Activated naive CD8-positive, alpha-beta T cell treated with anti-CD3 and anti-CD28 coated beads, Interleukin-2, amount 50 U/mL, for 24 hours (primary cell): ENCODE data around the gene HCAR2.
"Not testable (repeated sequence)": the region's sequence is repeated elsewhere in the genome, so short reads cannot be mapped to it uniquely, and the experiment has no call there.

ENCODE experiments used
- ATAC-seq: fragments of 150-1000 bp; cut with Tn5 transposase; one replicate; pipeline ENCODE4 v1.10.0; 2021
- DNase-seq: peaks from one replicate; pipeline ENCODE4 v3.0.0; 2021
- H3K27ac Mint-ChIP-seq: one replicate; pipeline ENCODE4 v1.8.0; 2021; ENCODE audit warnings: mild to moderate bottlenecking, mixed read lengths
- H3K27me3 Mint-ChIP-seq: one replicate; pipeline ENCODE4 v1.8.0; 2021; ENCODE audit warnings: mixed read lengths
- H3K36me3 Mint-ChIP-seq: one replicate; pipeline ENCODE4 v1.8.0; 2021; ENCODE audit warnings: low read depth, mixed read lengths
- H3K4me1 Mint-ChIP-seq: one replicate; pipeline ENCODE4 v1.8.0; 2021; ENCODE audit warnings: mixed read lengths
- H3K4me3 Mint-ChIP-seq: one replicate; pipeline ENCODE4 v1.8.0; 2021; ENCODE audit warnings: mild to moderate bottlenecking, moderate library complexity, mixed read lengths
- H3K9me3 Mint-ChIP-seq: one replicate; pipeline ENCODE4 v1.8.0; 2021; ENCODE audit warnings: mixed read lengths

HCAR2 gene

GRCh38 chr12:122691566-122691965, 11.6 kb downstream of the HCAR2 start:
- Mint-ChIP-seq H3K4me1 (no peaks in the 10 kb centered on the region), H3K4me3 (no peak overlapping the region), H3K27me3 (no peaks in the 10 kb centered on the region), H3K9me3 (no peaks in the 10 kb centered on the region), H3K27ac (no peak overlapping the region), H3K36me3 (no peaks in the 10 kb centered on the region)
- DNase-seq (no peak), ATAC-seq (no peak)

- H3K4me1 Mint-ChIP-seq: no peaks in the 10 kb centered on the region
- no peaks in the 10 kb centered on the region for H3K36me3 Mint-ChIP-seq
Observed at GRCh38 chr12:122688291-122688690, 14.9 kb downstream of the HCAR2 start.

GRCh38 chr12:122687086-122687485, 16.1 kb downstream of the HCAR2 start:
- H3K27ac Mint-ChIP-seq: no peak overlapping the region
- ATAC-seq (no peak), DNase-seq (no peak)

More at GRCh38 chr12:122688291-122688690, 14.9 kb downstream of the HCAR2 start:
- no peak overlapping the region for H3K4me3 Mint-ChIP-seq
- H3K27me3 Mint-ChIP-seq: no peaks in the 10 kb centered on the region
- no peak overlapping the region for H3K27ac Mint-ChIP-seq
- H3K9me3 Mint-ChIP-seq: no peaks in the 10 kb centered on the region
- no peak for ATAC-seq
- DNase-seq: no peak

GRCh38 chr12:122686538-122686937, 16.6 kb downstream of the HCAR2 start:
- ATAC-seq: no peak
- Mint-ChIP-seq H3K36me3 (no peaks in the 10 kb centered on the region), H3K9me3 (no peaks in the 10 kb centered on the region), H3K27me3 (no peaks in the 10 kb centered on the region), H3K4me3 (no peak overlapping the region), H3K4me1 (no peaks in the 10 kb centered on the region), H3K27ac (no peak overlapping the region)
- DNase-seq: no peak

More at GRCh38 chr12:122687086-122687485, 16.1 kb downstream of the HCAR2 start:
- Mint-ChIP-seq H3K4me3 (no peak overlapping the region), H3K4me1 (no peaks in the 10 kb centered on the region), H3K36me3 (no peaks in the 10 kb centered on the region), H3K9me3 (no peaks in the 10 kb centered on the region), H3K27me3 (no peaks in the 10 kb centered on the region)

- ATAC-seq (no peak), DNase-seq (no peak)
- no peaks in the 10 kb centered on the region for H3K27me3 Mint-ChIP-seq
- H3K4me1 Mint-ChIP-seq: no peaks in the 10 kb centered on the region
- no peak overlapping the region for H3K4me3 Mint-ChIP-seq
- no peaks in the 10 kb centered on the region for H3K9me3 Mint-ChIP-seq
- H3K36me3 Mint-ChIP-seq: no peaks in the 10 kb centered on the region
- H3K27ac Mint-ChIP-seq: no peak overlapping the region
Observed at GRCh38 chr12:122684297-122684813, 18.8 kb downstream of the HCAR2 start.

- Mint-ChIP-seq H3K9me3 (no peaks in the 10 kb centered on the region), H3K36me3 (no peaks in the 10 kb centered on the region), H3K4me3 (no peak overlapping the region), H3K4me1 (no peaks in the 10 kb centered on the region), H3K27ac (no peak overlapping the region), H3K27me3 (no peaks in the 10 kb centered on the region)
- ATAC-seq (no peak), DNase-seq (no peak)
Observed at GRCh38 chr12:122681814-122682213, 21.3 kb downstream of the HCAR2 start.

- H3K36me3 Mint-ChIP-seq, ATAC-seq, H3K4me1 Mint-ChIP-seq, H3K9me3 Mint-ChIP-seq, H3K4me3 Mint-ChIP-seq, DNase-seq, H3K27ac Mint-ChIP-seq, H3K27me3 Mint-ChIP-seq: not testable (repeated sequence)
Observed at GRCh38 chr12:122680989-122681388, 22.2 kb downstream of the HCAR2 start.

- not testable (repeated sequence) for H3K27ac Mint-ChIP-seq, H3K36me3 Mint-ChIP-seq, ATAC-seq, DNase-seq, H3K4me3 Mint-ChIP-seq, H3K4me1 Mint-ChIP-seq, H3K9me3 Mint-ChIP-seq, H3K27me3 Mint-ChIP-seq
Observed at GRCh38 chr12:122676781-122677180, 26.4 kb downstream of the HCAR2 start.

- not testable (repeated sequence) for ATAC-seq, H3K27me3 Mint-ChIP-seq, DNase-seq, H3K27ac Mint-ChIP-seq, H3K4me1 Mint-ChIP-seq, H3K36me3 Mint-ChIP-seq, H3K9me3 Mint-ChIP-seq, H3K4me3 Mint-ChIP-seq
Observed at GRCh38 chr12:122676015-122676414, 27.1 kb downstream of the HCAR2 start.

- H3K27ac Mint-ChIP-seq: no peak overlapping the region
- no peaks in the 10 kb centered on the region for H3K4me1 Mint-ChIP-seq
- no peaks in the 10 kb centered on the region for H3K36me3 Mint-ChIP-seq
- H3K4me3 Mint-ChIP-seq: no peak overlapping the region
- no peaks in the 10 kb centered on the region for H3K9me3 Mint-ChIP-seq
- no peak for ATAC-seq
- H3K27me3 Mint-ChIP-seq: peaks cover 7% of the 10 kb centered on the region
- no peak for DNase-seq
Observed at GRCh38 chr12:122672515-122672914, 30.6 kb downstream of the HCAR2 start.

GRCh38 chr12:122669397-122670070, 33.6 kb downstream of the HCAR2 start:
- Mint-ChIP-seq H3K27me3 (peaks cover 7% of the 10 kb centered on the region), H3K4me1 (no peaks in the 10 kb centered on the region), H3K27ac (no peak overlapping the region), H3K36me3 (no peaks in the 10 kb centered on the region), H3K4me3 (no peak overlapping the region), H3K9me3 (no peaks in the 10 kb centered on the region)
- ATAC-seq (no peak), DNase-seq (no peak)

- H3K4me1 Mint-ChIP-seq: no peaks in the 10 kb centered on the region
- peaks cover 5% of the 10 kb centered on the region for H3K27me3 Mint-ChIP-seq
- DNase-seq (no peak), ATAC-seq (no peak)
- H3K36me3 Mint-ChIP-seq: no peaks in the 10 kb centered on the region
- no peaks in the 10 kb centered on the region for H3K9me3 Mint-ChIP-seq
- no peak overlapping the region for H3K4me3 Mint-ChIP-seq
- H3K27ac Mint-ChIP-seq: no peak overlapping the region
Observed at GRCh38 chr12:122668268-122668667, 34.9 kb downstream of the HCAR2 start.

- no peaks in the 10 kb centered on the region for H3K36me3 Mint-ChIP-seq
- no peaks in the 10 kb centered on the region for H3K4me1 Mint-ChIP-seq
- ATAC-seq: no peak
- H3K27ac Mint-ChIP-seq: no peak overlapping the region
- no peaks in the 10 kb centered on the region for H3K9me3 Mint-ChIP-seq
- no peak for DNase-seq
- H3K4me3 Mint-ChIP-seq: no peak overlapping the region
- no peaks in the 10 kb centered on the region for H3K27me3 Mint-ChIP-seq
Observed at GRCh38 chr12:122665759-122666158, 37.4 kb downstream of the HCAR2 start.

- no peaks in the 10 kb centered on the region for H3K36me3 Mint-ChIP-seq
- H3K4me3 Mint-ChIP-seq: no peak overlapping the region
- DNase-seq (no peak), ATAC-seq (no peak)
- no peaks in the 10 kb centered on the region for H3K9me3 Mint-ChIP-seq
- no peaks in the 10 kb centered on the region for H3K27me3 Mint-ChIP-seq
- H3K4me1 Mint-ChIP-seq: no peaks in the 10 kb centered on the region
- no peak overlapping the region for H3K27ac Mint-ChIP-seq
Observed at GRCh38 chr12:122665349-122665748, 37.8 kb downstream of the HCAR2 start.

GRCh38 chr12:122661938-122662337, 41.2 kb downstream of the HCAR2 start:
- Mint-ChIP-seq H3K4me3 (no peak overlapping the region), H3K27ac (no peak overlapping the region), H3K27me3 (no peaks in the 10 kb centered on the region), H3K4me1 (no peaks in the 10 kb centered on the region), H3K9me3 (no peaks in the 10 kb centered on the region), H3K36me3 (no peaks in the 10 kb centered on the region)
- DNase-seq (no peak), ATAC-seq (no peak)

GRCh38 chr12:122661246-122661645, 41.9 kb downstream of the HCAR2 start:
- ATAC-seq (no peak), DNase-seq (no peak)
- Mint-ChIP-seq H3K36me3 (no peaks in the 10 kb centered on the region), H3K27me3 (no peaks in the 10 kb centered on the region), H3K4me1 (no peaks in the 10 kb centered on the region), H3K27ac (no peak overlapping the region), H3K4me3 (no peak overlapping the region), H3K9me3 (no peaks in the 10 kb centered on the region)
